Omental fat pad (tissue), 4 donors: Measurements from ENCODE around the gene NME7. TPM values are rescaled to one million over a fixed set of nuclear protein-coding genes. Genes with fewer than 3 reads are reported as not detected.
"Not testable (repeated sequence)": the region's sequence is repeated elsewhere in the genome, so short reads cannot be mapped to it uniquely, and the experiment has no call there.

Source experiments
- ATAC-seq: fragments of 150-250 bp; one replicate; pipeline ENCODE4 v1.9.1; 2016; ENCODE audit warnings: mild to moderate bottlenecking, moderate library complexity; ENCODE audit not compliant: low FRiP score
- DNase-seq: peaks from one replicate; pipeline ENCODE4 v3.0.0-alpha.2; 2019; ENCODE audit warnings: low spot score
- total RNA-seq, 4 donors: library from RNA; depleted of rRNA; stranded (reverse); fragments of >200 nt; gene quantifications; one replicate each; pipeline ENCODE4 v1.1.0, GENCODE V29; 2016
- TF ChIP-seq, protein P1 (sequence below), 3 donors: fragments of 450-650 bp; IDR thresholded peaks; one replicate each; pipeline ENCODE4 v1.5.1; 2016 to 2017; ENCODE audit warnings: antibody characterized with exemption in 3 of 3, mild to moderate bottlenecking in 3 of 3, moderate library complexity in 2 of 3

The NME7 gene
- total RNA-seq, 4 donors from 2014 or later = 9.0 to 16.8 (median 9.3) TPM

DNA sequence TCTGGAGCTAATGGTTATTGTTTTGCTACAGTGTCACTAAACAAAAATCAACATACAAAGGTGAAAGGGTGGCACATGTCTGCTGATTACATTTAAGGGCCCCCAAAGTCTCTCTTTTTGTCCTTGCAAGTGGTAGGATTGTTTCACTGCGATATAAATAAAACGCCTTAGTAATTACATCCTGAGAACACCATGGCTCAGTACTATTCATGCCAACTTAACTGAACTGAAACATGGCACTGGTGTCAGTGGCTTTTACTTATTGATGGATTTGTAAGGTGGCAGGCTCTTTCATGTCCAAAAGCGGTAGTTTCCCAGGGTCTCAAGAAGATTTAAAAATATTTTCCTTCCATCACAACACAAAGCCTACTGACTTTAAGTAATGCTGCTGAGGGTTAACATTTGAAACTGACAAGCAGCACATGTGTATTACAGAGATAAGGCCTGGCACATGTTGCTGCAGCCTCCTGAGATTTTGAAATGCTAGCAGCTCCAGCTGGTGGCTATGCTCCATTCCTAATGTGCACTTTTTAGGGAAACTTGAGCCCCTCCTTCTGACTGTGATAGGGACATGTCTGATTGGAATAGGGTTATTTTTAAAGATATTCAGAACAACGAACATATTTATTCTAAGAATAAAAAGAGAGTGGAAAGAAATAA lies 174.3 kb downstream of the NME7 start:
- no peak for DNase-seq
- no peak for ATAC-seq
- TF ChIP-seq, protein P1, sequence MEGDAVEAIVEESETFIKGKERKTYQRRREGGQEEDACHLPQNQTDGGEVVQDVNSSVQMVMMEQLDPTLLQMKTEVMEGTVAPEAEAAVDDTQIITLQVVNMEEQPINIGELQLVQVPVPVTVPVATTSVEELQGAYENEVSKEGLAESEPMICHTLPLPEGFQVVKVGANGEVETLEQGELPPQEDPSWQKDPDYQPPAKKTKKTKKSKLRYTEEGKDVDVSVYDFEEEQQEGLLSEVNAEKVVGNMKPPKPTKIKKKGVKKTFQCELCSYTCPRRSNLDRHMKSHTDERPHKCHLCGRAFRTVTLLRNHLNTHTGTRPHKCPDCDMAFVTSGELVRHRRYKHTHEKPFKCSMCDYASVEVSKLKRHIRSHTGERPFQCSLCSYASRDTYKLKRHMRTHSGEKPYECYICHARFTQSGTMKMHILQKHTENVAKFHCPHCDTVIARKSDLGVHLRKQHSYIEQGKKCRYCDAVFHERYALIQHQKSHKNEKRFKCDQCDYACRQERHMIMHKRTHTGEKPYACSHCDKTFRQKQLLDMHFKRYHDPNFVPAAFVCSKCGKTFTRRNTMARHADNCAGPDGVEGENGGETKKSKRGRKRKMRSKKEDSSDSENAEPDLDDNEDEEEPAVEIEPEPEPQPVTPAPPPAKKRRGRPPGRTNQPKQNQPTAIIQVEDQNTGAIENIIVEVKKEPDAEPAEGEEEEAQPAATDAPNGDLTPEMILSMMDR (IDR thresholded peaks at IDR 0.05) = no peak

- ATAC-seq (no peak), DNase-seq (no peak)
- TF ChIP-seq, protein P1 (IDR thresholded peaks at IDR 0.05) = no peak
These were observed 181.5 kb downstream of the NME7 start for GRCh38 chr1:169186106-169186505.

DNA sequence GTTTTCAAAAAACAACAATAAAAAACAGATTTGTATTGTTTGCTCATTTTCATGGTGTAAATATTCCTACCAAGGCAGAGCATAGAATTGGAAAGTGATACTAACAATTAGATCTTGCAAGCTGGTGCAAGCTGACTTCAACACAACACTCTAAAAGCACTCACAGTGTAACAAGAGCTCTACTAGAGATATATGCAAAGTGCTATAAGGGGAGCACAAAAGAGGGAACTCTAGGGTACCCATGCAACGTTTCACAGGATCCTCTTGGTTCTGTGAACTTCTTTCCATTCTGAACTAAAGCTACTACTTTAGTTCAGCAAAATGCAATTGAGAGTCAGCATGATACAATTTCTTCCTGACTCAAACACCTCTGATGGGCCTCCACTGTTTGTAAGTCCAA lies 182.8 kb downstream of the NME7 start:
- TF ChIP-seq, protein P1 (IDR thresholded peaks at IDR 0.05) = no peak
- DNase-seq (no peak), ATAC-seq (no peak)

- DNase-seq = no peak
- ATAC-seq = no peak
- TF ChIP-seq, protein P1 (IDR thresholded peaks at IDR 0.05) = no peak
These were observed 187.4 kb downstream of the NME7 start for GRCh38 chr1:169180174-169180573.

- not testable (repeated sequence) for DNase-seq, ATAC-seq
These were observed 188.2 kb downstream of the NME7 start for GRCh38 chr1:169179431-169179830.

- ATAC-seq (no peak), DNase-seq (no peak)
- TF ChIP-seq, protein P1 (IDR thresholded peaks at IDR 0.05) = no peak
These were observed 192.1 kb downstream of the NME7 start for GRCh38 chr1:169175461-169175860.

- TF ChIP-seq, protein P1 (IDR thresholded peaks at IDR 0.05) = no peak
- DNase-seq (no peak), ATAC-seq (no peak)
These were observed 204.5 kb downstream of the NME7 start for GRCh38 chr1:169163059-169163458.
